Choroid plexus epithelial cell (primary cell): ENCODE results near the gene CNBD2.

Experiments
- DNase-seq: peaks from one replicate; pipeline ENCODE4 v3.0.0-alpha.2; 2010; ENCODE audit warnings: low read depth
- H3K4me3 ChIP-seq: 2 replicates; pipeline ENCODE4 v1.5.1; 2011; ENCODE audit warnings: low read depth, mild to moderate bottlenecking, control low read depth, low read length, moderate library complexity
- TF ChIP-seq, protein P1 (sequence below): conservative IDR thresholded peaks from 2 replicates; pipeline ENCODE4 v1.5.1; 2011; ENCODE audit warnings: low read depth, mild to moderate bottlenecking, control low read depth, inconsistent platforms, low read length, moderate library complexity

CNBD2 gene

DNA sequence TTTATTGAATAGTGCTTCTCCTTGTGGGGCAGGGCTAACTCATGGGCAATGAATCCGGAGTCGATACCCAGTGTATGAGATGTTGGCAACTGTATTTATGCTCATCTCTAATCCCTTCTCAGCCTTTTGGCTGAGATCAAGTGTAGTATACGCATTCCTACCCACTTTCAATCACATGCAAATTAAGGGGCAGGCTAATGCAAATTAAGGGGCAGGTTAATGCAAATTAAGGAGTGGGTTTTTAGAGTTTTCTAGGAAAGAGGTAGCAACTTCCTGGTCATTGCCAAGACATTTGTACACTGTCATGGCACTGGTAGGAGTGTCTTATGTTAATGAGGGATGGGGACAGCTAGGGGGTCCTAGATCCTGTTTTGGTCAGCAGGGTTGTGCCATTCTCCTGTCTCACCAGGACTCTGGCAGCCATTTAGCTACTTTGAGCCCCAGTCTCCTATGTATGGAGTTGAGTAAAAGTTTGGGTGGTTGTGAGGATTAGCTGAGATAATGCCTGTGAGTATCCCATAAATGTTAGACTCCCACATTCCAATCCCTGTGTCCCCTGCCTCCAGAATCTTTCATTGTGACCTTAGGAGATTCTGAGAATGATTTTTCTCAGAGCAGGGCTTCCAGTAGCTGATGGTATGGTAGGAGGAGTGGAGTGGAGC, at the start of gene CNBD2:
Gene CNBD2, plus strand, starts transcription at position 612 of the 662 bp plus-strand sequence. CDS start 173 bp downstream, outside the sequence.
- DNase-seq, result no peak
- no peak within 1 kb of the TSS for H3K4me3 ChIP-seq
- TF ChIP-seq, protein P1, sequence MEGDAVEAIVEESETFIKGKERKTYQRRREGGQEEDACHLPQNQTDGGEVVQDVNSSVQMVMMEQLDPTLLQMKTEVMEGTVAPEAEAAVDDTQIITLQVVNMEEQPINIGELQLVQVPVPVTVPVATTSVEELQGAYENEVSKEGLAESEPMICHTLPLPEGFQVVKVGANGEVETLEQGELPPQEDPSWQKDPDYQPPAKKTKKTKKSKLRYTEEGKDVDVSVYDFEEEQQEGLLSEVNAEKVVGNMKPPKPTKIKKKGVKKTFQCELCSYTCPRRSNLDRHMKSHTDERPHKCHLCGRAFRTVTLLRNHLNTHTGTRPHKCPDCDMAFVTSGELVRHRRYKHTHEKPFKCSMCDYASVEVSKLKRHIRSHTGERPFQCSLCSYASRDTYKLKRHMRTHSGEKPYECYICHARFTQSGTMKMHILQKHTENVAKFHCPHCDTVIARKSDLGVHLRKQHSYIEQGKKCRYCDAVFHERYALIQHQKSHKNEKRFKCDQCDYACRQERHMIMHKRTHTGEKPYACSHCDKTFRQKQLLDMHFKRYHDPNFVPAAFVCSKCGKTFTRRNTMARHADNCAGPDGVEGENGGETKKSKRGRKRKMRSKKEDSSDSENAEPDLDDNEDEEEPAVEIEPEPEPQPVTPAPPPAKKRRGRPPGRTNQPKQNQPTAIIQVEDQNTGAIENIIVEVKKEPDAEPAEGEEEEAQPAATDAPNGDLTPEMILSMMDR, result no peak

DNA sequence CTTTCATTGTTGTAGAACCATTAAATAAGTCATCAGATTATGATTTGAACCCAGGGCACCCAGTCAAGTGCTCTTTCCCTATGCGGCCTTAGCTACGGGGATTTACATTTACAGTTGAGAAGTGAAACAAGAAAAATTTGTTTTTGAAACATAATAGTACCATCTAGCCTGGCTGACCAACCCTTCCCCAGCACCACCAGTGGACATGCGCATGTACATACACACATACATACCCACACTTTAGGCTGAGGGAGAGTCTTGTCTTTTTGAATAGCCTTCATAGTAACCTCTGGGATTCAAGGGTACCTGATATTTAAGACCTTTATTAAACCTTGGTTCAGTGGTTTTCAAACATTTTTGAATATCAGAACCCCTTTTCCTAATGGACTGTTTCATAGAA, 47.9 kb upstream of the CNBD2 start:
- H3K4me3 ChIP-seq, result no peak overlapping the region
- no peak for DNase-seq
- TF ChIP-seq, protein P1, result no peak

DNA sequence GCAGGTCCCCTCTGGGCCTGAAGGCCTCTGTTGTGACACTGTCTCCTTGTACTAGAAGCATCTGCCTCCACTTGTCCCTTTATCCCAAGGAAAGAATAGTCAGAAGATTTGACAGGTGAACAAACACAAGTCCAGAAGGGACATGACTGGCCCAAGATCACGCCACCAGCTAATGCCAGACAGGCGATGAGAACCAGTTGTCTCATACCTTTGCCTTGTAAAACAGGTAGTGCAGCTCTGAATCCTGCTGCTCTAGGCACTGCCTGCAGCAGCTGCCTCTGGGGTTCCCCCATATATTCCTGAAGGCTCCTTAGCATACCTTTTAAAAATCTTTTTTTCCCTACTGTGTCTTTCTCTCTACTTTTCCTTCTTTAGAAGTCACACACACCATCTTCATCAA, 39.1 kb upstream of the CNBD2 start:
- no peak overlapping the region for H3K4me3 ChIP-seq
- DNase-seq, result no peak
- TF ChIP-seq, protein P1, result no peak

DNA sequence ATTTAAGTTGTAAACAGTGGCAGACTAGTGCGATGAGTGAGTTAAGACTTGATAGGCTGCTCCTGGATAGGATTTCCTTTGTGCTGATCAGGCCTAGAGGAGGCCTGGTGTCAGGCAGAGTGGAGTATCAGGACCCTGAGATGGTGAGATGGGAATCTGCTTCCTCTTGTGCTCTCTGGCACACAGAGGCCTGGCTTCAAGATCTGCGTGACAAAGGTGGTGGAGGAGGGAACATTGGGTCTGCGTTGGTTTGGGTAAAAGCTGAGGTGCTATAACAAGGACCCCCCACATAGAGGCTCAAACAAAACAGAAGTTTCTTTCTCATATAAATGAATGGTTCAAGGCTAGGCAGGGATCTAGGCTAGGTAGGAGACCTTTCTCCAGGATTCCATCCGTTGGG, 34.3 kb upstream of the CNBD2 start:
- DNase-seq, result no peak
- no peak overlapping the region for H3K4me3 ChIP-seq
- TF ChIP-seq, protein P1, result no peak

DNA sequence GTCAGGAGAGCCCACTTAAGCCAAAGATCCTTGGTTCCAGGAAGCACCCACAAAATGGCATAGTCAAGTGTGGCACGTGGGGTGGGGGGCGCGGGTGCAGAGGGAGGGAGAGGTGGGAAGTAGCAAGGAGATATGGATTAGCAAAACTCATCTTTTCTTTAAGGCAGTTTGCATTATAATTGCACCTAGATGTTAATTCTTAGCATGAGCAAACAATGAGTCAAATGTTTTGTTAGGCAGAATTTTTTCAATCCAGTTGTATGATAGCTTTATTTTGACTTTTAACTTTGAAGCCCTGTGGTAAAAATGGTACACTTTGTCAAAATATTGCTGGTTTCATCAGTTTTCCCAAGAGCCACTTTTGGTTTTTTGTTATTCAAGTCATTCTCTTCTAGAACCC, 29.1 kb upstream of the CNBD2 start:
- no peak overlapping the region for H3K4me3 ChIP-seq
- DNase-seq, result no peak
- TF ChIP-seq, protein P1, result no peak

DNA sequence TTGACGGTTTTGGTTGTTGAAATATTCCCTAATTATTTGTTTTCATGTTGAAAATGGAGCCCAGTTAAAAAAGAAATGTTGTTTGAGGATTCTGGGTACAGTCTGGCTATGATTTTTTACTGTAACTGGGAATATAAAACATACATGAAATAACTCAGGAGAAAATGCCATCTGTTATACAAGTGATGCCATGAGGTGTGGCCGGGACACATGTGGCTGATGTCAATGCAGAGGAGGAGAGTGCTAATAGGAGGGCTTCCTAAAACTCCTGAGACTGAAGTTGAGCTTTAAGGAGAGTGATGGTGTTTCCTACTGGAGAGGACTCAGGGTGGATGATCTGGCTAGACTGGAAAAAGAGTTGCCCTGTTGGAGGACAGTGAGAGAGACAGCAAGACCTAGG, 26.8 kb upstream of the CNBD2 start:
- no peak overlapping the region for H3K4me3 ChIP-seq
- TF ChIP-seq, protein P1, result no peak

DNA sequence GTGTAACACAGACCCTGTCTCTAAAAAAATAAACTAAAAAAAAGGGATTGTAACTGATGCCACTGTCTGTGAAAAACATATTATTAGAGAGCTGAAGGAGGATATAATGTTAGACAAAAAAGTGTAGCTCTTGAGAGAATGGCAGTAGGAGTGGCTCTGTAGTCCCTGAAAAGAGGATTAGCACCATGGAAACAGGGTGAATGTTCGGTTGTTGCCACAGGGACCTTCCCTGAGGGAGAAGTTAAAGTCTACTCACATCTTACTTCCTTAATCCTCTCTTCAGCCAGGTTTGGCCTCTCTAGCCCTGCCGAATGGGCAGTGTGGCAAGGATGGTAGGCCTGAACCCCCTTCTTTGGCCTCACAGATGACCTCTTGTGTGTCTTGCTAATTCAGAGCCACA, 26.1 kb upstream of the CNBD2 start:
- TF ChIP-seq, protein P1, result no peak
- no peak overlapping the region for H3K4me3 ChIP-seq
- DNase-seq, result no peak

More for the DNA sequence above, 26.8 kb upstream of the CNBD2 start:
- no peak for DNase-seq
